ENCODE results near the gene FYB2.

Gene FYB2

DNA sequence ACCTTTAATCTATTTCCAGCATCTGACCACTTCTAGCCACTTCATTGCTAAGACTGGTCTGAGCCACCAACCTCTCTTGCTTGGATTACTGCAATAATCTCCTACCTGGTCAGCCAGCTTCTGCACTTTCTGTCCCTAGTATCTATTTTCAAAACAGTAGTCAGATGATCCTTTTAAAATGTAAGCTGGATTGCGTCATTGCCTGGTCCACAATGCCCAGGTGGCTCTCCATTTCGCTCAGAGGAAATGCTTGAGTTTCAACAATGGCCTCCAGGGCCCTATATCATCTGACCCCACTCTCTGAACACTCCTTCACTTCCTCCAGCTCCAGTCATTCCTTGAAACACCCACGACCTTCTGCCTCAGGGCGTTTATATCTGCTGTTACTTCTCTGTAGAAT is 2.3 kb downstream of the FYB2 start:
- Histone ChIP-seq H3K9ac (ENCODE audit: low read length) (no peak overlapping the region), H3K79me2 (ENCODE audit: low read length) (no peaks in the 10 kb centered on the region), H3K9me3 (replicated peaks; ENCODE audit: insufficient read depth, low read length) (no peaks in the 10 kb centered on the region), H3K27ac (ENCODE audit: low read length) (no peak overlapping the region), H3K4me2 (ENCODE audit: low read depth, low read length) (no peak overlapping the region), H3F3A (ENCODE audit: insufficient read depth, low read length) (no peaks in the 10 kb centered on the region), H2AFZ (ENCODE audit: low read length) (no peak overlapping the region), H4K20me1 (ENCODE audit: insufficient read depth, low read length) (no peaks in the 10 kb centered on the region), H3K4me1 (ENCODE audit: low read length) (no peaks in the 10 kb centered on the region), H3K36me3 (replicated peaks; ENCODE audit: insufficient read depth, low read length) (no peaks in the 10 kb centered on the region), H3K9me2 (replicated peaks; ENCODE audit: insufficient read depth, low read length) (no peaks in the 10 kb centered on the region), H3K4me3 (ENCODE audit: low read length) (no peak overlapping the region), H3K27me3 (replicated peaks; ENCODE audit: insufficient read depth, low read length) (no peaks in the 10 kb centered on the region)
- no peak for DNase-seq
- TF ChIP-seq EZH2phosphoT487 (IDR thresholded peaks at IDR 0.05; ENCODE audit: low read length) (no peak), EZH2 (optimal IDR thresholded peaks at IDR 0.05; ENCODE audit: low read depth, low read length) (no peak)
- TF ChIP-seq, protein P1, sequence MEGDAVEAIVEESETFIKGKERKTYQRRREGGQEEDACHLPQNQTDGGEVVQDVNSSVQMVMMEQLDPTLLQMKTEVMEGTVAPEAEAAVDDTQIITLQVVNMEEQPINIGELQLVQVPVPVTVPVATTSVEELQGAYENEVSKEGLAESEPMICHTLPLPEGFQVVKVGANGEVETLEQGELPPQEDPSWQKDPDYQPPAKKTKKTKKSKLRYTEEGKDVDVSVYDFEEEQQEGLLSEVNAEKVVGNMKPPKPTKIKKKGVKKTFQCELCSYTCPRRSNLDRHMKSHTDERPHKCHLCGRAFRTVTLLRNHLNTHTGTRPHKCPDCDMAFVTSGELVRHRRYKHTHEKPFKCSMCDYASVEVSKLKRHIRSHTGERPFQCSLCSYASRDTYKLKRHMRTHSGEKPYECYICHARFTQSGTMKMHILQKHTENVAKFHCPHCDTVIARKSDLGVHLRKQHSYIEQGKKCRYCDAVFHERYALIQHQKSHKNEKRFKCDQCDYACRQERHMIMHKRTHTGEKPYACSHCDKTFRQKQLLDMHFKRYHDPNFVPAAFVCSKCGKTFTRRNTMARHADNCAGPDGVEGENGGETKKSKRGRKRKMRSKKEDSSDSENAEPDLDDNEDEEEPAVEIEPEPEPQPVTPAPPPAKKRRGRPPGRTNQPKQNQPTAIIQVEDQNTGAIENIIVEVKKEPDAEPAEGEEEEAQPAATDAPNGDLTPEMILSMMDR (IDR thresholded peaks at IDR 0.05; ENCODE audit: low read length): no peak

- H3K27ac ChIP-seq (ENCODE audit: low read length): no peak overlapping the region
- no peak overlapping the region for H3K4me2 ChIP-seq (ENCODE audit: low read depth, low read length)
- H3K9me3 ChIP-seq (replicated peaks; ENCODE audit: insufficient read depth, low read length): no peaks in the 10 kb centered on the region
- H3K9me2 ChIP-seq (replicated peaks; ENCODE audit: insufficient read depth, low read length): no peaks in the 10 kb centered on the region
- H3K4me1 ChIP-seq (ENCODE audit: low read length): no peaks in the 10 kb centered on the region
- no peaks in the 10 kb centered on the region for H4K20me1 ChIP-seq (ENCODE audit: insufficient read depth, low read length)
- TF ChIP-seq, protein P1 (IDR thresholded peaks at IDR 0.05; ENCODE audit: low read length): no peak
- no peak for TF ChIP-seq EZH2phosphoT487 (IDR thresholded peaks at IDR 0.05; ENCODE audit: low read length)
- no peak for TF ChIP-seq EZH2 (optimal IDR thresholded peaks at IDR 0.05; ENCODE audit: low read depth, low read length)
- H3K36me3 ChIP-seq (replicated peaks; ENCODE audit: insufficient read depth, low read length): no peaks in the 10 kb centered on the region
- DNase-seq: no peak
- no peaks in the 10 kb centered on the region for H3F3A ChIP-seq (ENCODE audit: insufficient read depth, low read length)
- H2AFZ ChIP-seq (ENCODE audit: low read length): no peak overlapping the region
- H3K9ac ChIP-seq (ENCODE audit: low read length): no peak overlapping the region
- H3K4me3 ChIP-seq (ENCODE audit: low read length): no peak overlapping the region
- H3K79me2 ChIP-seq (ENCODE audit: low read length): no peaks in the 10 kb centered on the region
- no peaks in the 10 kb centered on the region for H3K27me3 ChIP-seq (replicated peaks; ENCODE audit: insufficient read depth, low read length)
These were observed 2.9 kb downstream of the FYB2 start for GRCh38 chr1:56816264-56816663.

DNA sequence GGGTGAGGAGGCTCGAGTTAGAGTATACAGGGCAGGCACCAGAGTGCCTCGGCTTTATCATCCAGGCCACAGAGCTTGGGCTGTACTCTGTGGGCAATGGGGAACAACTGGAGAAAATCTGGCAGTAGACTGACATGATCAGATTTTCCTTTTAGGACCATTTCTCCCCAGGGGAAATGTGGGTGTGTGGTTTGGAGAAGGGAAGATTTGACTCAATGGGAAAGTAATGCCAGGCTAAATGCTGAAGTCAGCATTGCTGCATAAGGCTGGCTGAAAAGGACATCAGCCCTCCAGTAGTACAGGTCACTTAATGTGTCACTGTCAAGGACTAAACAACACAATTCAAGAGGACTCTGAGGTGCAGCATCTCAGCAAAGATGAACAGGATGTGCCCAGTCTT is 5.0 kb downstream of the FYB2 start:
- no peak overlapping the region for H3K9ac ChIP-seq (ENCODE audit: low read length)

More for the DNA sequence above, 5.0 kb downstream of the FYB2 start:
- Histone ChIP-seq H3F3A (ENCODE audit: insufficient read depth, low read length) (no peaks in the 10 kb centered on the region), H3K79me2 (ENCODE audit: low read length) (no peaks in the 10 kb centered on the region), H3K9me3 (replicated peaks; ENCODE audit: insufficient read depth, low read length) (no peaks in the 10 kb centered on the region), H3K36me3 (replicated peaks; ENCODE audit: insufficient read depth, low read length) (no peaks in the 10 kb centered on the region), H3K9me2 (replicated peaks; ENCODE audit: insufficient read depth, low read length) (no peaks in the 10 kb centered on the region), H2AFZ (ENCODE audit: low read length) (no peak overlapping the region), H3K27ac (ENCODE audit: low read length) (no peak overlapping the region), H3K4me3 (ENCODE audit: low read length) (no peak overlapping the region), H3K27me3 (replicated peaks; ENCODE audit: insufficient read depth, low read length) (no peaks in the 10 kb centered on the region), H4K20me1 (ENCODE audit: insufficient read depth, low read length) (no peaks in the 10 kb centered on the region), H3K4me1 (ENCODE audit: low read length) (no peaks in the 10 kb centered on the region), H3K4me2 (ENCODE audit: low read depth, low read length) (no peak overlapping the region)
- TF ChIP-seq, protein P1 (IDR thresholded peaks at IDR 0.05; ENCODE audit: low read length): no peak
- TF ChIP-seq EZH2 (optimal IDR thresholded peaks at IDR 0.05; ENCODE audit: low read depth, low read length) (no peak), EZH2phosphoT487 (IDR thresholded peaks at IDR 0.05; ENCODE audit: low read length) (no peak)
- no peak for DNase-seq

Measured in MM.1S (cell line).